Suprapubic skin (tissue), 3 donors: ENCODE measurements around the gene IFITM1.

Experiments
- EP300 ChIP-seq: sonication (generic); formaldehyde crosslinking; IDR thresholded peaks from one replicate; pipeline ENCODE4 v1.6.1; 2017; ENCODE audit warnings: antibody characterized with exemption
- POLR2A ChIP-seq, 2 donors: fragments of 450-650 bp; IDR thresholded peaks; one replicate each; pipeline ENCODE4 v1.6.1; 2017; ENCODE audit warnings: antibody characterized with exemption in 2 of 2, mild to moderate bottlenecking in 2 of 2, moderate library complexity in 2 of 2
- TF ChIP-seq, protein P1 (sequence below), 2 donors: fragments of 200-600 bp in 1 of 2; fragments of 450-650 bp in 1 of 2; sonication (generic) in 1 of 2; IDR thresholded peaks; one replicate each; pipeline ENCODE4 v1.5.1; 2016 to 2019; ENCODE audit warnings: antibody characterized with exemption in 2 of 2, mild to moderate bottlenecking in 1 of 2, moderate library complexity in 1 of 2

DNA sequence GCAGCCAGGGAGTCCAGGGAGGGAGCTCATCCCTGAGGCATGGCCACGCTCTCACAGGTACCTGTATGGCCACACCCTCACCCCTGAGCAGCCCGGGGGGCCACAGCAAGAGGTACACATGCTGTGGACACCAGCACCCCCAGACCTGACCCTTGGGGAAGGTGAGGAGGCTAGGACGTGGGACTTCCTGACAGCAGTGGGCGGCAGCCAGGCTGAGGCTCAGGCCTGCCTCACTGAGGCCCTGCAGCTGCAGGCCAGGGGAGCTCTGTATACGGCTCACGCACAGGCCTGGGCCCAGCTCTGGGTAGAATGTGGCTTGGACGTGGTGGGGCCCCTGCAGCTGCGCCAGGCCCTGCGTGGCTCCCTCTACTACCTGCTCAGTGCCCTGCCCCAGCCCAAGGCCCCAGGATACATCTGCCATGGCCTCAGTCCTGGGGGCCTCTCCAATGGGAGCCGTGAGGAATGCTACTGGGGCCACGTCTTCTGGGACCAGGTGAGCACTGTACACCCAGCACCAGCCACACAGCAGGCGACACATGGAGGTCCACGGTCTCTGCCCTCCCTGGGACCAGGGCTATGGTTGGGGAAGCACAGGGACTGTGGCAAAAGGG is 23.1 kb upstream of the IFITM1 start:
- TF ChIP-seq POLR2A (IDR thresholded peaks at IDR 0.05) (no peak), EP300 (no peak)
- TF ChIP-seq, protein P1, sequence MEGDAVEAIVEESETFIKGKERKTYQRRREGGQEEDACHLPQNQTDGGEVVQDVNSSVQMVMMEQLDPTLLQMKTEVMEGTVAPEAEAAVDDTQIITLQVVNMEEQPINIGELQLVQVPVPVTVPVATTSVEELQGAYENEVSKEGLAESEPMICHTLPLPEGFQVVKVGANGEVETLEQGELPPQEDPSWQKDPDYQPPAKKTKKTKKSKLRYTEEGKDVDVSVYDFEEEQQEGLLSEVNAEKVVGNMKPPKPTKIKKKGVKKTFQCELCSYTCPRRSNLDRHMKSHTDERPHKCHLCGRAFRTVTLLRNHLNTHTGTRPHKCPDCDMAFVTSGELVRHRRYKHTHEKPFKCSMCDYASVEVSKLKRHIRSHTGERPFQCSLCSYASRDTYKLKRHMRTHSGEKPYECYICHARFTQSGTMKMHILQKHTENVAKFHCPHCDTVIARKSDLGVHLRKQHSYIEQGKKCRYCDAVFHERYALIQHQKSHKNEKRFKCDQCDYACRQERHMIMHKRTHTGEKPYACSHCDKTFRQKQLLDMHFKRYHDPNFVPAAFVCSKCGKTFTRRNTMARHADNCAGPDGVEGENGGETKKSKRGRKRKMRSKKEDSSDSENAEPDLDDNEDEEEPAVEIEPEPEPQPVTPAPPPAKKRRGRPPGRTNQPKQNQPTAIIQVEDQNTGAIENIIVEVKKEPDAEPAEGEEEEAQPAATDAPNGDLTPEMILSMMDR (IDR thresholded peaks at IDR 0.05): no peak
